GM18511 (cell line): ENCODE results near the gene RHOH.

ENCODE experiments used
- ATAC-seq: cut with Tn5 transposase; IDR thresholded peaks from one replicate; pipeline ENCODE4 v1.9.1; 2021; ENCODE audit warnings: mild to moderate bottlenecking, moderate library complexity; ENCODE audit not compliant: unreplicated experiment

The RHOH gene

GRCh38 chr4:40232610-40233009, 35.8 kb downstream of the RHOH start:
- ATAC-seq, result no peak

DNA sequence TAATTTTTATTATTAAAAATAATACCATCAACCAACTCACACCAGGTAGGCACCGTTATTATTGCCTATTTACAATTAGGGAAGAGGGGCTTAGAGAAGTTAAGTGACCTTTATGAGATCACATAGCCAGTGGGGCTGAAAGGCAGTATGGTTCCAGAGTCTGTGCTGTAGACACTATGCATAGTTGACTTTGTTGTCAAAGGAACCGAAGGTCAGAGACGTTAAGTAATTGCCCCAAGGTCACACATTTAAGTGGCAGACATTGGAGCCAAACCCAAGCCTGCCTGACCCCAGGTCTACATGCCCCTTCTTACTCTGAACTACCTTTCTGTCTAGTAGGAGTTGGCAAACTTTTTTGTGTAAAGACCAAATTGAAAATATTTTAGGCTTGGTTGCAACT, 36.4 kb downstream of the RHOH start:
- ATAC-seq, result no peak

DNA sequence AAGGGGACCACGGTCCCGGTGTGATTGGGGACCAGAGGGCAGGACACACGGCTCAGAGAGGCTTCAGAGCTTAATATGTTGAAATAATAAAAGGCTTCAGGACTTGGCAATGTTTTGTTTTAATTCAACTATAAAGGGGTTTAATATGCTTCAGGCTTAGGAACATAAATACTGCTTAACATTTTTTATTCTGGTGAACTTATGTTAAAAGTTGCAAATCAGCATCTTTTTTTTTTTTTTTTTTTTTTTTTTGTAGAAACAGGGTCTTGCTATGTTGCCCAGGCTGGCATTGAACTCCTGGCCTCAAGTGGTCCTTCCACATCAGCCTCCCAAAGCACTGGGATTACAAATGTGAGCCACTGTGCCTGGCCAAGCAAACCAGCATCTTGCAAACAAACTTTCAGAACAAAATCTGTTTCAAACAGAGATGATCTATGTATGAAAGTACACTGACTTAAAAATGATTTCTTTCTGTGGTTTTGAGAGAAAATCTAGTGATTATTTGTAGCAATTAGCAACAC, 37.7 kb downstream of the RHOH start:
- no peak for ATAC-seq

- no peak for ATAC-seq
Observed at GRCh38 chr4:40238008-40238699, 41.3 kb downstream of the RHOH start.

- no peak for ATAC-seq
Observed at GRCh38 chr4:40238700-40239548, 42.1 kb downstream of the RHOH start.

DNA sequence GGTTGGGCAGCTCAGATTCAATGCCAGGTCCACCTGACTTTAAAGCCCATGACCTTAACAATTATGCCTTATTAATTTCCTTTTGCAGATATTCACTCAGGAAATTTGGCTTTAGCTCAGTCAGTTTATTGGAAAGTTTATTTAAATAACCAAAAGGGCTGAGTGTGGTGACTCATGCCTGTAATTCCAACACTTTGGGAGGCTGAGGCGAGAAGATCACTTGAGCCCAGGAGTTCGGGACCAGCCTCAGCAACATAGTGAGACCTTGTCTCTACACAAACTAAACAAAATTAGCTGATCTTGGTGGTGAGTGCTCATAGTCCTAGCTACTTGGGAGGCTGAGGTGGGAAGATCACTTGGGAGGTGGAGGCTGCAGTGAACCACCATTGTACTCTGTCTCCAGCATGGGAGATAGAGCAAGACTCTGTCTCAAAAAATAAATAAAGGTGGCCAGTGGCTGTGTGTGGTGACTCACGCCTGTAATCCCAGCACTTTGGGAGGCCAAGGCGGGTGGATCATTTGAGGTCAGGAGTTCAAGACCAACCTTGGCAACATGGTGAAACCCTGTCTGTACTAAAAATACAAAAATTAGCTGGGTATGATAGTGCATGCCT, 43.3 kb downstream of the RHOH start:
- no peak for ATAC-seq

DNA sequence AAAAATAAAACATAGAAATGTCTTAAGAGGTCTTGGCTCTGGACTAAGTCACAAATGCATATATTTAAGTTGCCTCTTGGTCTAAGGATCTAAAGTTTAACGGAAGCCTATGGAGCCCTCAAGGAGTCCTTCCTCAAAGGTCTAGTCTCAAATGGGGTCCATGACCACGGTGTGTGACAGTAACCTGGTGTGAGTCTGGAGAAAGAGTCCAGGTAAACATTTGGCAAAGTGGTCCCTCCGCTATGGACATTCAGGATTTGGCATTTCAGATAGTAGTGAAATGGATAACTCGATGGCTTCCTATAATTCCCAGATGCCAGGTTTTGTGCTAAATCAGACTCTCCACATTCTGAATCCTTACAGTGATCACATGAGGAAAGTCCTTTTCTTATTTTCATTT, 44.2 kb downstream of the RHOH start:
- no peak for ATAC-seq

- no peak for ATAC-seq
Observed at GRCh38 chr4:40241941-40242340, 45.1 kb downstream of the RHOH start.

DNA sequence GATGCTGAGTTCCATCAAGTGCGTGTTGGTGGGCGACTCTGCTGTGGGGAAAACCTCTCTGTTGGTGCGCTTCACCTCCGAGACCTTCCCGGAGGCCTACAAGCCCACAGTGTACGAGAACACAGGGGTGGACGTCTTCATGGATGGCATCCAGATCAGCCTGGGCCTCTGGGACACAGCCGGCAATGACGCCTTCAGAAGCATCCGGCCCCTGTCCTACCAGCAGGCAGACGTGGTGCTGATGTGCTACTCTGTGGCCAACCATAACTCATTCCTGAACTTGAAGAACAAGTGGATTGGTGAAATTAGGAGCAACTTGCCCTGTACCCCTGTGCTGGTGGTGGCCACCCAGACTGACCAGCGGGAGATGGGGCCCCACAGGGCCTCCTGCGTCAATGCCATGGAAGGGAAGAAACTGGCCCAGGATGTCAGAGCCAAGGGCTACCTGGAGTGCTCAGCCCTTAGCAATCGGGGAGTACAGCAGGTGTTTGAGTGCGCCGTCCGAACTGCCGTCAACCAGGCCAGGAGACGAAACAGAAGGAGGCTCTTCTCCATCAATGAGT, 46.6 kb downstream of the RHOH start:
- no peak for ATAC-seq

DNA sequence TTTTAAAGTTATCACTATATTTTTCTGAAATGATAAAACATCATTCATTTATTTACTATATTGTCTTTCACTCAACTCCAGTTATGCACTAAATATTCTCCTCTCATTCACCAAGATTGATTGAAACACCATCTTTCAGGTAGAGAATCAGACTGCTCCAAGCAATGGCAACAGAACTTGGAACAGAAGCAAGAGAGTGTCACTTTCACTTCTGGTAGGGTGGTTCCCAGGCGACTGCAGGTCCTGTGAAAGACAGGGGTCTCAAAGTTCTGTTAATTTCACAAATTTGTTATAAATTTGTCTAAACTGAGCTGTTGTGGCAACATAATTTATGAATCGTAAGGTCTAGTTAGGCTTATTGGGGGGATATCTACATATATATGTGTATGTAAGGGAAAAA, 47.8 kb downstream of the RHOH start:
- ATAC-seq, result no peak

DNA sequence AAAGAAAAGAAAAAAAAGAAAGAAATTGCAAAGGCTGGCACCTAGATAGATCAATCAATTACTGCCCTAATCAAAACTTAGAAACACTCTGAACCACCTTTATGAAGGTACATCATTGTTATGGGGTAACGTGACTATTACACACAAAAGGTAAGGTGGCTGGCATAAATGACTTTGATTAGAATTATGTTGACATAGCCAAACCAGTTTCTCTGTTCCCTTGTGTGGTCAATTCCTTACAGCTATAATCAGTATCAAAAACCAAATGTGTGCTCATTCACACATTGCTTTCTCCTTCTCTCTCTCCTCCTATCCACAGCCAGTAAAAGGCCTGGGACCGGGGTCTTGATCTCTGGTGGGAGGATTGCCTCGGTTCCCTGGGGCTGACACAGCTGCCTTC, 48.7 kb downstream of the RHOH start:
- ATAC-seq, result no peak

DNA sequence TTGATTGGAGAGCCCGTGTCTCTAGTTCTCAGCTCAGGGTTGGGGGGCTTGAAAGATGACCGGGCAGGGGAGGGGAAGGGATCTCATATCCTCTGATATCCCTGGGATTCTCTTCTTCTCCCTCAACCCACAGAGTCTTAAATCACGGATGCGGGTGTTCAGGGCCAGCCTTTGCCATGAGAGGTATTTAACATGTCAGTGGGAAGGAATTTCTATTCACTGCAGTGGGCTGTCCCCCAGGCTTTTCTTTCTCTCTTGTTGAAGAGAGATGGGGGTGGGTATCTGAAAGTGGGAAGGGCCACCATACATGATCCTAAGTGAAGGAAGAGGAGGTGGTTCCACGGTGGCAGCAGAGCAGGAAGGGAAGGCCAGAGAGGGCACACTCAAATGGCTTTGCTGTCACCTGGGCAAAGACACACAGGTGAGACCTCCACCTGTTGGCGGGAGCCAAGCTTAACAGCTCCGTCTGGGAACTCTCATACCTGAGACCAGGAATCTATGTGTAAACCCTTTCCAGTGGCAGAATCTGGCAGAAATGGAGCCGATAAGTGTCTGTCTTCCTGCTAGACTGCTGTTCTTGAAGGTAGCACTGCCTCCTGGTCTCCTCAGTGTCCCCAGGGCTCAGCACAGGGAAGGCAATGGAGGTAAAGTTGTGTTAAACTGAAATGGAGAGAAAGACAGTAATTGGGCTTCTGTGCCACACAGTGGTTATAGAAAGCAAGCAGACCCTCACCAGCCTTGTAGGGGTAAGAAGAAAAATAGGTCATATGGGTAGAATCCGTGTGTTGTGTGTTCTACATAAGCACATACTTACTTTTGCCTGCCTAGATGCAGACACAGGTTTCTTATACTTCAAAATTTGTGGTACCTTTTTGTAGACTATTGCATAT, 49.4 kb downstream of the RHOH start:
- no peak for ATAC-seq

DNA sequence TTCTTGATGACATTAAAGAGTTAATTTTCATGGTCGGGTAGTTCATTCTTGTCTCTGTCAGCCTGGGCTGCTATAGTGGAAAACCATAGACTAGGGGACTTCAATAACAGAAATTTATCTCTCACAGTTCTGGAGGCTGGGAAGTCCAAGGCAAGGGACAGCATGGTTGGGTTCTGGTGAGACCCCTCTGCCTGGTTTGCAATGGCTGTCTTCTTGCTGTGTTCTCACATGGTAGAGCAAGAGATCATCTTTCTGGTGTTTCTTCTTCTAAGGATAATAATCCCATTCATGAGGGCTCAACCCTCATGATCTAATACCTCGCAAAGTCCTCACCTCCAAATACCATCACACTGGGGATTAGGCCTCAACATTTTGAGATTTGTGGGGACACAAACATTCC, 50.1 kb downstream of the RHOH start:
- ATAC-seq, result no peak

DNA sequence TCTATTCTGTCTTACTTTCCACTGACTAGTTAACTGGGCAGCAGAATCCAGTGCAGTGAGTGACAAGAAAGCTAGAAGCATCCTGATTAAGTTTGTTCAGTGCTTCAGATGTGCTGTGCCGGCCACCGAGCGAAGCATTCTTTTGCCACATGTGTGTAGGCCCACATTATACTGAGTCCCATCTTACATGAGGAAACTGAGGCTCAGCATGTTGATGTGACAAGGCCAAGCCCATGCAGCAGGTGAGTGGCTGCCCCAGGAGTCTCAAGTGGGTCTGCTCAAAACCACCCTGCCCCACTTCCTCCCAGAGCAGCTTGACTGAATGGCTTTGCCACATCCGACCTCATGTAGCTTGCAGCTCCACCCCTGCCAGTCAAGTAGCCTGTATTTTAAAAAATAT, 50.5 kb downstream of the RHOH start:
- no peak for ATAC-seq

DNA sequence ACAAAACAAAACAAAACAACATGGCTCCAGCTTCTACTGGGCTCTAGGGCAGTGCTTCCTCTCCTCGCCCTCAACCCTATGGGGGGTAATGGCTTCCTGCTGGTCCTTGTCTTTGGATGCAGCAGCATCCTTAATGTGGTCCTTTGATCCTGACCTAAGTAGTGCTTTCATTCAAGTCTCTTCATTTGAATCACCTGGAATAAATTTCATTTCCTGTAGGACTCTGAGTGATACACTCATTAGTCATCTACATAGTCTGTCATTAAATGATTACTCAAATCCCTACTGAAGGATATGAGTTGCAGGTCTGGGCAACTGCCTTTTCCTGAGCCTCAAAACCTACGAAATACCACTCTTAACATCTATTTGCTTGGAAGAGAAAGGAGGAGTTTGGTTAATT, 54.5 kb downstream of the RHOH start:
- ATAC-seq, result no peak

- ATAC-seq, result no peak
Observed at GRCh38 chr4:40253906-40254305, 57.1 kb downstream of the RHOH start.

GRCh38 chr4:40254608-40255392, 58.0 kb downstream of the RHOH start:
- no peak for ATAC-seq

GRCh38 chr4:40255393-40256281, 58.8 kb downstream of the RHOH start:
- no peak for ATAC-seq

DNA sequence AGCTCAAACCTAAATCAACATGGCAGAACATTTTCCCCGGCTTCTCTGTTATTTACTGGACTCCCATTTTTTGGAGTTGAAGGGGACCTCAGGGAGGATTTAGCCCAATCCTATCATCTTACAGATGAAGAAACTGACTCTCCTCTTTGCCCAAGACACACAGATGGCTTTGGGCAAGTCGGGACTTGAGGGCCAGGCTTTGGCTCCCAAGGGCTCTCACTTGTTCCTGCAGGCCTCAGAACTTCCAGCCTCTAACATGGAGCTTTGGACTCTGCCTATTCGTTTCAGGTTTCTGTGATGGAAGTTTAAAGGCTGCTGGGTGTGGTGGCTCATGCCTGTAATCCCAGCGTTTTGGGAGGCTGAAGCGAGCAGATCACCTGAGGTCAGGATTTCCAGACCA, 59.5 kb downstream of the RHOH start:
- no peak for ATAC-seq
